GM18517 (cell line): ENCODE measurements around the gene PTPN13.

ENCODE experiments used
- ATAC-seq: cut with Tn5 transposase; IDR thresholded peaks from one replicate; pipeline ENCODE4 v1.9.1; 2021; ENCODE audit warnings: mild to moderate bottlenecking, moderate library complexity; ENCODE audit not compliant: unreplicated experiment

The PTPN13 gene

GRCh38 chr4:86853209-86853608, 259.1 kb downstream of the PTPN13 start:
- no peak for ATAC-seq

GRCh38 chr4:86855572-86855971, 261.5 kb downstream of the PTPN13 start:
- ATAC-seq: no peak

- no peak for ATAC-seq
Measured at GRCh38 chr4:86856896-86857295, 262.8 kb downstream of the PTPN13 start.

GRCh38 chr4:86857341-86858052, 263.4 kb downstream of the PTPN13 start:
- ATAC-seq: no peak
